Mammary epithelial cell (primary cell): ENCODE measurements around the gene EYS.

ENCODE experiments used
- EZH2 ChIP-seq: IDR thresholded peaks from 2 replicates; pipeline ENCODE4 v1.6.1; 2012; ENCODE audit warnings: low read length, inconsistent platforms, borderline replicate concordance
- TF ChIP-seq, protein P1 (sequence below), 2 donors: IDR thresholded peaks in 1 of 2; conservative IDR thresholded peaks in 1 of 2; 2 replicates each; pipeline ENCODE4 v1.5.1; 2011 to 2012; ENCODE audit warnings: inconsistent platforms in 2 of 2, low read length in 2 of 2, mild to moderate bottlenecking in 2 of 2, control low read depth in 1 of 2, low read depth in 1 of 2; ENCODE audit not compliant: insufficient read depth in 1 of 2; ENCODE audit errors: extremely low read depth in 1 of 2

GRCh38 chr6:64123761-64124633, 1583.0 kb downstream of the EYS start:
- TF ChIP-seq EZH2, result no peak
- TF ChIP-seq, protein P1, sequence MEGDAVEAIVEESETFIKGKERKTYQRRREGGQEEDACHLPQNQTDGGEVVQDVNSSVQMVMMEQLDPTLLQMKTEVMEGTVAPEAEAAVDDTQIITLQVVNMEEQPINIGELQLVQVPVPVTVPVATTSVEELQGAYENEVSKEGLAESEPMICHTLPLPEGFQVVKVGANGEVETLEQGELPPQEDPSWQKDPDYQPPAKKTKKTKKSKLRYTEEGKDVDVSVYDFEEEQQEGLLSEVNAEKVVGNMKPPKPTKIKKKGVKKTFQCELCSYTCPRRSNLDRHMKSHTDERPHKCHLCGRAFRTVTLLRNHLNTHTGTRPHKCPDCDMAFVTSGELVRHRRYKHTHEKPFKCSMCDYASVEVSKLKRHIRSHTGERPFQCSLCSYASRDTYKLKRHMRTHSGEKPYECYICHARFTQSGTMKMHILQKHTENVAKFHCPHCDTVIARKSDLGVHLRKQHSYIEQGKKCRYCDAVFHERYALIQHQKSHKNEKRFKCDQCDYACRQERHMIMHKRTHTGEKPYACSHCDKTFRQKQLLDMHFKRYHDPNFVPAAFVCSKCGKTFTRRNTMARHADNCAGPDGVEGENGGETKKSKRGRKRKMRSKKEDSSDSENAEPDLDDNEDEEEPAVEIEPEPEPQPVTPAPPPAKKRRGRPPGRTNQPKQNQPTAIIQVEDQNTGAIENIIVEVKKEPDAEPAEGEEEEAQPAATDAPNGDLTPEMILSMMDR (conservative IDR thresholded peaks at IDR 0.05 in 1 of 2, IDR thresholded peaks at IDR 0.05 in 1 of 2; ENCODE audit: extremely low read depth in 1 of 2, insufficient read depth in 1 of 2, low read depth in 1 of 2, low read length in 2 of 2), result no peak
